ENCODE measurements around the gene DBNDD1.

GRCh38 chr16:90043526-90043925, 24.3 kb upstream of the DBNDD1 start:
- TF ChIP-seq EZH2 (IDR thresholded peaks at IDR 0.05; ENCODE audit: low read depth, unreplicated experiment) (no peak), CTCF (conservative IDR thresholded peaks at IDR 0.05; ENCODE audit: low read depth in 2 of 2) (no peak), POLR2AphosphoS5 (IDR thresholded peaks at IDR 0.05; ENCODE audit: low read depth) (no peak), EZH2phosphoT487 (IDR thresholded peaks at IDR 0.05; ENCODE audit: unreplicated experiment) (no peak), STAT1 (IDR thresholded peaks at IDR 0.05; ENCODE audit: unreplicated experiment) (no peak)
